Measurements from ENCODE around the gene PAK6. TPM values are rescaled to one million over a fixed set of nuclear protein-coding genes. Genes with fewer than 3 reads are reported as not detected.

The PAK6 gene
- total RNA-seq, 2 donors from 2014 or later: 7.7 to 9.1 TPM

DNA sequence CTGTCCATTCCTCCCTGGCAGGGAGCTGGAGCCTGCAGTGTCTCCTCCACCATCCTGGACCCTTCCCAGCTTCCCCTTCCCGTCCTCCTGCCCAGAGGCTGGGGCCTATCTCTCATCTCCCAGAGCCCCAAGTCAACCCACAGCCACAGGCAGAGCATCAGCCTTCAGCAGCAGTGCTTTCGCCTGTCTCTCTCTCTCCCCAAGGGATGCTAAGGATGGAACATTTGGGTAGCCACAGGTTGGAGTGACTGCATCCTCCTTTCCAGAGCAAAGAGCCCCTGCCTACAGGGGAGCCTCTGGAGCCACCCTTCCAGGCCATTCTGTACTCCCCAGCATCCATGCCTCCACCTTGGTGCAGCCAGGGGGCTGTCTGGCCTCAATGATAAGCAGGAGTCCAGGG lies 64.7 kb downstream of the PAK6 start:
- Mint-ChIP-seq H3K9me3 (peaks cover 14% of the 10 kb centered on the region), H3K4me3 (no peak overlapping the region), H3K4me1 (peaks cover 23% of the 10 kb centered on the region), H3K36me3 (ENCODE audit: low read depth) (peaks cover 2% of the 10 kb centered on the region), H3K27ac (no peak overlapping the region), H3K27me3 (ENCODE audit: insufficient read depth) (peaks cover 30% of the 10 kb centered on the region)
- Histone ChIP-seq H3K27me3 (ENCODE audit: control insufficient read depth, insufficient read depth, low read length, poor library complexity, severe bottlenecking) (peaks cover 13% of the 10 kb centered on the region), H3K4me1 (ENCODE audit: control insufficient read depth, insufficient read depth, low read length) (no peaks in the 10 kb centered on the region), H3K27ac (ENCODE audit: low read depth, low read length) (no peak overlapping the region), H3K4me3 (ENCODE audit: low read length) (no peak overlapping the region), H3K9ac (ENCODE audit: extremely low read depth, low read length, poor library complexity, severe bottlenecking) (no peak overlapping the region), H3K9me3 (ENCODE audit: control insufficient read depth, low read length) (peaks cover 4% of the 10 kb centered on the region), H3K36me3 (ENCODE audit: control insufficient read depth, insufficient read depth, low read length) (no peaks in the 10 kb centered on the region)
- TF ChIP-seq, protein P1, sequence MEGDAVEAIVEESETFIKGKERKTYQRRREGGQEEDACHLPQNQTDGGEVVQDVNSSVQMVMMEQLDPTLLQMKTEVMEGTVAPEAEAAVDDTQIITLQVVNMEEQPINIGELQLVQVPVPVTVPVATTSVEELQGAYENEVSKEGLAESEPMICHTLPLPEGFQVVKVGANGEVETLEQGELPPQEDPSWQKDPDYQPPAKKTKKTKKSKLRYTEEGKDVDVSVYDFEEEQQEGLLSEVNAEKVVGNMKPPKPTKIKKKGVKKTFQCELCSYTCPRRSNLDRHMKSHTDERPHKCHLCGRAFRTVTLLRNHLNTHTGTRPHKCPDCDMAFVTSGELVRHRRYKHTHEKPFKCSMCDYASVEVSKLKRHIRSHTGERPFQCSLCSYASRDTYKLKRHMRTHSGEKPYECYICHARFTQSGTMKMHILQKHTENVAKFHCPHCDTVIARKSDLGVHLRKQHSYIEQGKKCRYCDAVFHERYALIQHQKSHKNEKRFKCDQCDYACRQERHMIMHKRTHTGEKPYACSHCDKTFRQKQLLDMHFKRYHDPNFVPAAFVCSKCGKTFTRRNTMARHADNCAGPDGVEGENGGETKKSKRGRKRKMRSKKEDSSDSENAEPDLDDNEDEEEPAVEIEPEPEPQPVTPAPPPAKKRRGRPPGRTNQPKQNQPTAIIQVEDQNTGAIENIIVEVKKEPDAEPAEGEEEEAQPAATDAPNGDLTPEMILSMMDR (conservative IDR thresholded peaks at IDR 0.05): no peak
- WGBS, 2 experiments (ENCODE audit: insufficient coverage in 1 of 2, insufficient read length in 1 of 2): 93% methylated on average over 2 of the region's 2 CpGs; no CpG with 5 or more reads in 1 of the 2 experiments
- no peak for DNase-seq

DNA sequence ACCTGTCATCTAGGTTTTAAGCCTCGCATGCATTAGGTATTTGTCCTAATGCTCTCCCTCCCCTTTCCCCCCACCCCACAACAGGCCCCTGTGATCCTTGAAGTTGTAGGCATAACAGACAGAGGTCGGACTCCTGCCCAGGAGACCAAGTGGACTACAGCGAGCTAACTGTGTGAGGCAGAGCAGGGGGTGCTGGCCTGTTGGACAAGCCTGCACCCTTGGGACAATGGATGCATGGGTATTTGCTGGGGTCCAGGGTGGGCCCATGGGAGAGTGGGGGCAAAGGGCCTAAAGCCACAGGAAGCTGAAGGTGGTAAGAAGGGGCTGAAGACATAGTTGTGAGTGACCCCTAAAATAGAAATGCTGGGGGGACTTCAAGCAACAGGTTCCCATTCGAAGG lies 66.4 kb downstream of the PAK6 start:
- H3K9me3 Mint-ChIP-seq: peaks cover 5% of the 10 kb centered on the region
- DNase-seq: no peak
- Histone ChIP-seq H3K4me3 (ENCODE audit: low read length) (no peak overlapping the region), H3K9me3 (ENCODE audit: control insufficient read depth, low read length) (peaks cover 2% of the 10 kb centered on the region), H3K9ac (ENCODE audit: extremely low read depth, low read length, poor library complexity, severe bottlenecking) (no peak overlapping the region), H3K27me3 (ENCODE audit: control insufficient read depth, insufficient read depth, low read length, poor library complexity, severe bottlenecking) (peaks cover 13% of the 10 kb centered on the region), H3K27ac (ENCODE audit: low read depth, low read length) (no peak overlapping the region), H3K4me1 (ENCODE audit: control insufficient read depth, insufficient read depth, low read length) (peaks cover 6% of the 10 kb centered on the region), H3K36me3 (ENCODE audit: control insufficient read depth, insufficient read depth, low read length) (no peaks in the 10 kb centered on the region)
- H3K4me1 Mint-ChIP-seq: peaks cover 28% of the 10 kb centered on the region
- H3K36me3 Mint-ChIP-seq (ENCODE audit: low read depth): peaks cover 2% of the 10 kb centered on the region
- peaks cover 23% of the 10 kb centered on the region for H3K27me3 Mint-ChIP-seq (ENCODE audit: insufficient read depth)
- H3K27ac Mint-ChIP-seq: no peak overlapping the region
- WGBS, 2 experiments (ENCODE audit: insufficient coverage in 1 of 2, insufficient read length in 1 of 2): 88% methylated on average over 1 to 4 of the region's 4 CpGs
- TF ChIP-seq, protein P1 (conservative IDR thresholded peaks at IDR 0.05): no peak
- H3K4me3 Mint-ChIP-seq: no peak overlapping the region

DNA sequence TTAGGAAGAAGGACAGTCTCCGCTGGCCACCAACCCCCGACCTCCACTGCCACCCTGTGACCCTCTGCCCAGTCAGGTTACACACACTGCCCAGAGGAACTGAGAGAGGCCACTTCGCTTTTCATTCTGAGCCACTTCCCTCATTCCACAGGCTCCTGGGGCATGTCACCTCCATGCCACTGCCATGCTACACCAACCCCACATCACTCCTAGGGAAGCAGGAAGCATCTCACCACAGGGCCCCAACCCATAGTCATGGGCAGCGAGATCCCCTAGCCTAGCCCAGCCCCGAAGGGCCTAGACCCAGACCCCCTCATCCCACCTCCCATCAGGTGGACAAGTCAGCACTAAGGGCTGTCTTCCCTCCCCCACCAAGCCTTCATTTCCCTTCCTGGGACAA lies 67.5 kb downstream of the PAK6 start:
- TF ChIP-seq, protein P1 (conservative IDR thresholded peaks at IDR 0.05): no peak
- Histone ChIP-seq H3K27ac (ENCODE audit: low read depth, low read length) (no peak overlapping the region), H3K9ac (ENCODE audit: extremely low read depth, low read length, poor library complexity, severe bottlenecking) (no peak overlapping the region), H3K9me3 (ENCODE audit: control insufficient read depth, low read length) (no peaks in the 10 kb centered on the region), H3K36me3 (ENCODE audit: control insufficient read depth, insufficient read depth, low read length) (no peaks in the 10 kb centered on the region), H3K4me3 (ENCODE audit: low read length) (no peak overlapping the region), H3K27me3 (ENCODE audit: control insufficient read depth, insufficient read depth, low read length, poor library complexity, severe bottlenecking) (peaks cover 24% of the 10 kb centered on the region), H3K4me1 (ENCODE audit: control insufficient read depth, insufficient read depth, low read length) (peaks cover 6% of the 10 kb centered on the region)
- Mint-ChIP-seq H3K9me3 (no peaks in the 10 kb centered on the region), H3K27me3 (ENCODE audit: insufficient read depth) (peaks cover 28% of the 10 kb centered on the region), H3K27ac (peak overlapping the region; percentile 30), H3K36me3 (ENCODE audit: low read depth) (no peaks in the 10 kb centered on the region), H3K4me1 (peaks cover 22% of the 10 kb centered on the region), H3K4me3 (no peak overlapping the region)
- 93% methylated on average over 5 of the region's 5 CpGs; no CpG with 5 or more reads in 1 of the 2 experiments for WGBS, 2 experiments (ENCODE audit: insufficient coverage in 1 of 2, insufficient read length in 1 of 2)
- DNase-seq: no peak
